Gastroesophageal sphincter (tissue), 4 donors: ENCODE data around the gene TMEM50B. TPM values are rescaled to one million over a fixed set of nuclear protein-coding genes. Genes with fewer than 3 reads are reported as not detected.
A peak's percentile ranks its signal among the peaks of the same experiment; 100 is the strongest.

ENCODE experiments used
- ATAC-seq: fragments of 150-250 bp; one replicate; pipeline ENCODE4 v1.9.1; 2016; ENCODE audit warnings: mild to moderate bottlenecking, moderate library complexity
- H3K27ac ChIP-seq, 4 donors: fragments of 200-600 bp; sonication (generic) in 3 of 4; 1 replicate in 3 of 4; 2 replicates in 1 of 4; pipeline ENCODE4 v1.5.1; 2016 to 2019
- H3K27me3 ChIP-seq: fragments of 200-600 bp; sonication (generic); one replicate; pipeline ENCODE4 v1.5.1; 2019
- H3K36me3 ChIP-seq, 2 donors: fragments of 200-600 bp; sonication (generic); one replicate each; pipeline ENCODE4 v1.5.1; 2019; ENCODE audit warnings: control low read depth in 1 of 2
- H3K4me1 ChIP-seq, 3 donors: fragments of 200-600 bp; sonication (generic); 1 replicate in 2 of 3; 2 replicates in 1 of 3; pipeline ENCODE4 v1.5.1; 2016 to 2019; ENCODE audit warnings: control low read depth in 2 of 3
- H3K4me3 ChIP-seq, 2 donors: fragments of 200-600 bp; sonication (generic); one replicate each; pipeline ENCODE4 v1.5.1; 2019; ENCODE audit warnings: mild to moderate bottlenecking in 1 of 2, moderate library complexity in 1 of 2
- H3K9me3 ChIP-seq, 3 donors: fragments of 200-600 bp; sonication (generic); one replicate each; pipeline ENCODE4 v1.5.1; 2017 to 2019; ENCODE audit warnings: control low read depth in 2 of 3
- CTCF ChIP-seq, 4 experiments: fragments of 200-600 bp in 2 of 4; fragments of 450-650 bp in 2 of 4; sonication (generic) in 1 of 4; IDR thresholded peaks; one replicate each; pipeline ENCODE4 v1.5.1; 2017 to 2019; ENCODE audit warnings: antibody characterized with exemption in 4 of 4, mild to moderate bottlenecking in 2 of 4, moderate library complexity in 2 of 4
- EP300 ChIP-seq: sonication (generic); formaldehyde crosslinking; IDR thresholded peaks from one replicate; pipeline ENCODE4 v1.6.1; 2017; ENCODE audit warnings: antibody characterized with exemption, mild to moderate bottlenecking
- POLR2A ChIP-seq, 2 donors: fragments of 450-650 bp; IDR thresholded peaks; one replicate each; pipeline ENCODE4 v1.6.1; 2017; ENCODE audit warnings: antibody characterized with exemption in 2 of 2, mild to moderate bottlenecking in 2 of 2, moderate library complexity in 1 of 2
- POLR2AphosphoS5 ChIP-seq: sonication (generic); formaldehyde crosslinking; IDR thresholded peaks from one replicate; pipeline ENCODE4 v1.6.1; 2017; ENCODE audit warnings: antibody characterized with exemption
- WGBS, 2 donors: methylation state at CpG; one replicate each; pipeline ENCODE4 v1.1.5; 2018; ENCODE audit warnings: low coverage in 1 of 2; 5-methylcytosine and 5-hydroxymethylcytosine counted together
- total RNA-seq, 4 donors: library from RNA; depleted of rRNA; stranded (reverse); fragments of >200 nt; gene quantifications; one replicate each; pipeline ENCODE4 v1.1.0, GENCODE V29; 2016

The TMEM50B gene
- total RNA-seq, 4 donors from 2014 or later: 56.4 to 175 (median 90.0) TPM

- ATAC-seq: no peak
- WGBS, 2 donors: 85 to 89% methylated on average over 4 to 5 of the region's 6 CpGs
- Histone ChIP-seq H3K4me1 (peaks cover 0 to 28% (median 16%) of the 10 kb centered on the region in 3 donors), H3K36me3 (peaks cover 0 to 98% of the 10 kb centered on the region in 2 donors), H3K27ac (peak overlapping the region in 2 of 4 donors; percentile 76 to 82), H3K9me3 (no peaks in the 10 kb centered on the region), H3K4me3 (no peak overlapping the region), H3K27me3 (no peaks in the 10 kb centered on the region)
- TF ChIP-seq EP300: no peak
- TF ChIP-seq POLR2AphosphoS5: no peak
- TF ChIP-seq CTCF (IDR thresholded peaks at IDR 0.05): no peak
- TF ChIP-seq POLR2A (IDR thresholded peaks at IDR 0.05): no peak
Measured at GRCh38 chr21:33432496-33432895, 47.3 kb downstream of the TMEM50B start.

DNA sequence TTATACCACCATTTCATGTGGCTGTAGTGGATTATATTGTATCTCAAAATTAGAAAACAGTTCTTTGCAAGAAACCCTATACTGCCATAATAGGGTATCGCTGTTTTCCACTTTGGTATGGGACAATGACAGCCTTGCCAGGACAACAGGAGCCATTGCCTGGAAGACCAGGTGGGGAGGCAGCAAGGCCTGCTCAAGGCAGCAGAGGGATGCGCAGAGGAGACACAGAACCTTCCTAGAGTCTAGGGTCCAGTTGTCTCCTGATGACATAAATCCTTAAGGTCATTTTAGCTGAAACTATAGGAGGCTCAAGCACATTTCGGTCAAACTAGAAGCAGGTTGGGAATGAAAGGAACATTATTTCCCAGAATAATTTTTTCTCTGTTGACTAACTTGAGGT, 48.9 kb downstream of the TMEM50B start:
- Histone ChIP-seq H3K27me3 (no peaks in the 10 kb centered on the region), H3K36me3 (peaks cover 0 to 98% of the 10 kb centered on the region in 2 donors), H3K4me3 (no peak overlapping the region), H3K4me1 (peaks cover 0 to 28% (median 16%) of the 10 kb centered on the region in 3 donors), H3K27ac (peak overlapping the region in 2 of 4 donors; percentile 6 to 62), H3K9me3 (no peaks in the 10 kb centered on the region)
- no peak for ATAC-seq
- no peak for TF ChIP-seq EP300
- WGBS, 2 donors: 100% methylated on average over 1 to 3 of the region's 3 CpGs

DNA sequence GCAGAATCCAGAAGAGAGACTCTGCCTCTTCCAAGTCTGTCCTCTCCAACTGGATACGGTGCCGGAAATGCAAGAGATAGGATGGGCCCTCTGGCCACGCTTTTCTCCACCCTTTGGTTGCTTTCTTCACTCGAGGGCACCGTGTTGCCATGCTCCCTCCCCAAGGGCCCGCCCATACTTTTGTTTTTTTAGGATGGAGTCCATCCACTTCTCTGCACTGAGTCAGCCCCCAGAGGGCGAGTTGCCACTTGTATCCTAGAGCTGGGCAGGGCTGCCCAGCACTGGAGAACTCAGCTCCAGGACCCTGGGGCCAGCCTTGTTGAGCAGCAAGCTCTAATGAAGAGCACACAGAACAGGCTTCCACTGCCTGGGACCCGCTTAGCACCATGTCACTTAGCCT, 51.1 kb downstream of the TMEM50B start:
- Histone ChIP-seq H3K4me3 (no peak overlapping the region), H3K27ac (peak overlapping the region in 3 of 4 donors; percentile 51 to 70 (median 62)), H3K4me1 (peaks cover 0 to 8% (median 4%) of the 10 kb centered on the region in 3 donors), H3K9me3 (no peaks in the 10 kb centered on the region), H3K27me3 (no peaks in the 10 kb centered on the region), H3K36me3 (peaks cover 0 to 98% of the 10 kb centered on the region in 2 donors)
- 67 to 73% methylated on average over 3 to 6 of the region's 8 CpGs for WGBS, 2 donors
- ATAC-seq: no peak
- TF ChIP-seq EP300 (no peak), POLR2A (IDR thresholded peaks at IDR 0.05) (no peak), POLR2AphosphoS5 (no peak), CTCF (IDR thresholded peaks at IDR 0.05) (no peak)

DNA sequence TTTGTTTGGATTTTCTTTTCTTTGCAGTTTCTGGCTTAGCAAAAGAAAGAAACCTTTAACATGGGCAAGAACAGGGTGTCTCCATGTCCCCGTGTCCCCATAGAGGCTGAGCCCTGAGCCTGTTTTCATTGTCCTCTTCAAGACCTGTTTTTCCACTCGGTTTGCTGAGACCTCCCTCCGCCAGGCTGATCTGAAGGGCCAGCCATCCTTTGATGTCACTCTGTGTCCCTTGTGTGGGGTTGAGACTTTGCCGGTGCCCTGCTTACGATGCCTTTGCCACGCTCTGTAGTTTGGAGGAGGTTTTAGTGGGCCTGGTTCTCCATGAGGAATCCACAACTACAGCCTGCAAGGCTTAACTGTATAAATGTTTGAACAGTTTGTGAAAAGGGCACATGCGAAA, 52.7 kb downstream of the TMEM50B start:
- Histone ChIP-seq H3K4me1 (peaks cover 0 to 4% (median 0%) of the 10 kb centered on the region in 3 donors), H3K9me3 (no peaks in the 10 kb centered on the region), H3K36me3 (peaks cover 0 to 98% of the 10 kb centered on the region in 2 donors), H3K27ac (peak overlapping the region in 1 of 4 donors; percentile 8), H3K4me3 (no peak overlapping the region), H3K27me3 (no peaks in the 10 kb centered on the region)
- no peak for ATAC-seq
- no peak for TF ChIP-seq CTCF (IDR thresholded peaks at IDR 0.05)
- no peak for TF ChIP-seq POLR2A (IDR thresholded peaks at IDR 0.05)
- TF ChIP-seq POLR2AphosphoS5: no peak
- no peak for TF ChIP-seq EP300
- WGBS, 2 donors: 63 to 82% methylated on average over 3 to 5 of the region's 7 CpGs

- ATAC-seq: no peak
- H3K36me3 ChIP-seq: peaks cover 0 to 98% of the 10 kb centered on the region in 2 donors
- no peak overlapping the region for H3K4me3 ChIP-seq
- no peak overlapping the region for H3K27ac ChIP-seq
- 92% methylated on average over 2 to 3 of the region's 3 CpGs for WGBS, 2 donors
- no peaks in the 10 kb centered on the region for H3K9me3 ChIP-seq
- H3K4me1 ChIP-seq: peaks cover 0 to 4% (median 0%) of the 10 kb centered on the region in 3 donors
- no peak for TF ChIP-seq CTCF (IDR thresholded peaks at IDR 0.05)
- TF ChIP-seq EP300: no peak
- TF ChIP-seq POLR2AphosphoS5: no peak
- TF ChIP-seq POLR2A (IDR thresholded peaks at IDR 0.05): no peak
- H3K27me3 ChIP-seq: no peaks in the 10 kb centered on the region
Measured at GRCh38 chr21:33425825-33426224, 53.9 kb downstream of the TMEM50B start.
